Stimulated activated CD4-positive, alpha-beta T cell treated with anti-CD3 and anti-CD28 coated beads, Interleukin-4, amount 100 ng/mL, for 4 hours (primary cell): ENCODE data around the gene SYNDIG1L.

Experiments
- DNase-seq, 2 experiments: peaks; one replicate each; pipeline ENCODE4 v3.0.0-alpha.2; 2020

SYNDIG1L gene

GRCh38 chr14:74358176-74358829 lies 67.7 kb downstream of the SYNDIG1L start:
- DNase-seq = no peak

- no peak for DNase-seq
Measured at GRCh38 chr14:74357585-74357984, 68.4 kb downstream of the SYNDIG1L start.

GRCh38 chr14:74356892-74357575 lies 69.0 kb downstream of the SYNDIG1L start:
- DNase-seq = no peak
